GM19467 (cell line): ENCODE measurements around the gene DHH.

Experiments used
- ATAC-seq: cut with Tn5 transposase; IDR thresholded peaks from one replicate; pipeline ENCODE4 v1.9.1; 2021; ENCODE audit warnings: mild to moderate bottlenecking, moderate library complexity; ENCODE audit not compliant: unreplicated experiment

DHH gene

DNA sequence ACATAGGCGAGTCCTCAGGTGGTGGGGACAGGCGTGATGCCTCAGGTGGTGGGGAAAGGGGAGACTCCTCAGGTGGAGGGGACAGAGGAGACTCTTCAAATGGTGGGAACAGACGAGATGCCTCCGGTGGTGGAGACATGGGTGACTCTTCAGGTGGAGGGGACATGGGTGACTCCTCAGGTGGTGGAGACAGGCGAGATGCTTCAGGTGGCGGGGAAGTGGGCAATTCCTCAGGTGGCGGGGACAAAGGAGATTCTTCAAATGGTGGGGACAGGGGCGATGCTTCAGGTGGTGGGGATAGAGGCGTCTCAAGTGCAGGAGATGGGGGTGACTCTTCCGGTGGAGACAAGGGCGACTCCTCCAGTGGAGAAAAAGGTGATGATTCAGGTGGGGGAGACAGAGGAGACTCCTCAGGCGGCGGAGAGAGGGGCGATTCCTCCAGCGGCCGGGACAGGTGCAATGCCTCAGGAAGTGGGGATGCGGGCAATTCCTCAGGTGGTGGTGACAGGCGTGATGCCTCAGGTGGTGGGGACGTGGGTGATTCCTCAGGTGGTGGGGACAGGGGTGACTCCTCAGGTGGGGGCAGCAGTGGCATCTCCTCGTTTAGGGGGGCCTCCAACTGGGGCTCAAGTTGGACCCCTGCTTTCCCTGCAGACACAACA, 42.7 kb downstream of the DHH start:
- no peak for ATAC-seq

- ATAC-seq, result no peak
These were observed 43.2 kb downstream of the DHH start for GRCh38 chr12:49051373-49051764.

DNA sequence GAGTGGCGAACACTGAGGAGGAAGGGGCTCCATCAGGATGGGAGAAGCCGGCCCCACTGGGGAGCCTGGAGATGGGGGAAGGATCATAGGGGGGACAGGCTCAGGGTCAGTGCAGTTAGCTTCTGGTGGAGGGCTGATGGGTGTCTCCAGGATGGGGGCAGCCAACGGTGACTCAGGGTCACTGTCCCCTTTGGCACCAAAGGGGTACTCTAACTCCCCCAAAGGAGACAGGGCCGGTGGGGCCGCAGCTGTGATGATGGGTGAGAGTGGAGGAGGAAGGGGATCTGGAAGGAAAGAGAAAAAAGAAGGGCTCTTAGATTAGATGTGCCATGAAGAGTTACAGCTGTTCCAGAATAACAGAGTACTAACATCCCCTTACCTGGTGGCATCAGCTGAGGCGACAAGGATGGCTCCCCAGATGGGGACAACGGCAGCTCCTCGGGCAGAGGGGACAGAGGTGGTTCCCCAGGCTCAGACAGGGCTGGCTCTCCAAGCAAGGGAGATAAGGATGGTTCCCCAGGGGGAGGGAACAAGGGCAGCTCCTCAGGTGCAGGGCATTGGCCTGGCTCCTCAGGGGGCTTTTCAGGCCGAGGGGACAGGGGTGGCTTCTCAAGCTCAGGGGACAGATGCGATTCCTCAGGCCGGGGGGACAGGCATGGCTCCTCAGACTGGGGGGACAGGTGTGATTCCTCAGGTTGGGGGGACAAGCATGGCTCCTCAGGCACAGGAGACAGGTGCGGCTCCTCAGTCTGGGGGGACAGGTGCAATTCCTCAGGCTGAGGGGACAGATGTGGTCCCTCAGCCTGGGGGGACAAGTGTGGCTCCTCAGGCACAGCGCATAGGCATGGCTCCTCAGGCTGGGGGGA, 43.9 kb downstream of the DHH start:
- ATAC-seq, result no peak

GRCh38 chr12:49049566-49050224, 44.9 kb downstream of the DHH start:
- ATAC-seq, result no peak

DNA sequence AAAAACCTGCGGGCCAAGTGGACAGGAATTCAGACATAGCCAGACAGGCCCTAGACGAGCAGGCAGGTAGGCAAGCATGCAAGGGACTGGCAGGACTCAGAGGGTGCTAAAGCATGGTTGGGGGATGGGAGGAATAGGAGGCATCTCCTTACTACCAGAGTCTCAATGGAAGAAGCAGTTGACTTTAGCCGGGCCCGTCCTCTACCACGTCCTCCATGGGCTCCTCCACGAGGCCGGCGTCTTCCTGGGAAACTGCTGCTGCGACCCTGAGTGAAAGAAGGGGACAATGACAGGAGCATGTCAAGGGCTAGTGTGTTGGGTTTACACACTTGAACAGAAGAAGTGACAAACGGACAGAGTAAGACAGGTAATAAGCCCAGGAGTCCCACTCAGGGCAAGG, 45.6 kb downstream of the DHH start:
- ATAC-seq, result no peak

- no peak for ATAC-seq
These were observed 48.3 kb downstream of the DHH start for GRCh38 chr12:49046129-49046895.

DNA sequence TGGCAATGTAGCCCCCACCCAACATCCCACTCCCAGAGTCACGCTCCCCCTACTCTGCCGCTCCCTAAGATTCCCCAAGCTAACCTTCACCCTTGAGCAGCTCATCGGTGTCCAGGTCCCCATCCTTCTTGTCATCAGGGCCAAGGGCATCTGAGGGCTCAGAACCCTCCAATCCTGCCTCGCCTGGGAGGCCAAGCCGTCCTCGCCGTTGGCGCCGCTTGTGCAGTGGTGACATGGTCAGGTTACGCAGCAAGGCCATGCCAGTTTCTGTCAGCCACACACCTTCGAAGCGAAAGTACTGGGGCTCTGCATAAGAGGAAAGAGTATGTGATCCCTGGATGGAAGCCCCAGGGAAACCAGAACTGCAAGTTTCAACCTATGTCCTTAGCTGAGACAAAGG, 49.9 kb downstream of the DHH start:
- no peak for ATAC-seq

DNA sequence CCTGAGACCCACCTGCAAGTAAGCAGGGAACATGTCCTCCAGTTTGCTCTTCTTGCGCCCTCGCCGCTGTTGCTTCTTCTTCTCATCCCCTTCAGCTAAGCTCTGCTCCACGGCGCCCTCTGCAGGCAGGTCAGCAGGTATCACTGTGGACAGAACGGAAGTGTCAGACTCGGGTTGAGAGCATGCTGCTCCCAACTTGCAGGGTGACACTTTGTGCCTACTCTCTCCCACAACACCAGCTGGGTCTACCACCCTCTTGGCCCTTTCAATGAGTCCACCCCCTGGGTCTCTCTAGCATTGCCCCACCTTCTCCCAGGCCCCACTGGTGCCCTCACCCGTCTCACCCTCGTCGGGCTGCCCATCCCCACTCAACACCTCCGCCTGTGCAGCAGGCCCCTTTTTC, 50.7 kb downstream of the DHH start:
- ATAC-seq, result no peak

- ATAC-seq, result no peak
These were observed 51.4 kb downstream of the DHH start for GRCh38 chr12:49043241-49043640.

DNA sequence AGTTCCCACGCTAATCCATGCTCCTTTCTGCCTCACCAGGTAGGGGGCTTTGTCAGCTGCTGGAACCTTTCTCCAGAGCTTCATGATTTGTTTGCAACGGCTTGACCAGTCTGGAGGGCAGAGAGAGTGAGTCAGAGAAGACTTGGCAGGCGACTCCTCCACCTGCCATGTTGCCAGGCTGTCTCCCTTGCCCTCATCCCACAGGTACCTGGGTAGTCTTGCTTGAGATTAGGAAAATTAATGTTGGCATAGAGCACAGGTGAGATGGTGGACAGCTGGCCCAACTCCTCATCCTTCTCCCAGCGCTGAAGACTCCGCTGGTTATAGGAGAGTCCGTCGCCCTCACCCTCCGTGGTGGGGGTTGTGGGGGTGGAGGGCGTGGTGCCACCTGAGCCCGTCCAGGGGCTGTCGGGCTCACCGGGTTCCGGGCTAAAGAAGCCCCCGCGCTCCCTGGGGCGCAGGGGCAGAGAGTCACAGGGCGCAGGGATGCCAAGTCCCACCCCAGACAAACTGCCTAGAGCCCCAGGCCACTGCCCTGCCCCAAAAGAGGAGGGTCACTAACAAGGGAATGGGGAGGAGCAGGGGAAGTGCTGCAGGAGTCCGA, 52.6 kb downstream of the DHH start:
- ATAC-seq, result no peak

DNA sequence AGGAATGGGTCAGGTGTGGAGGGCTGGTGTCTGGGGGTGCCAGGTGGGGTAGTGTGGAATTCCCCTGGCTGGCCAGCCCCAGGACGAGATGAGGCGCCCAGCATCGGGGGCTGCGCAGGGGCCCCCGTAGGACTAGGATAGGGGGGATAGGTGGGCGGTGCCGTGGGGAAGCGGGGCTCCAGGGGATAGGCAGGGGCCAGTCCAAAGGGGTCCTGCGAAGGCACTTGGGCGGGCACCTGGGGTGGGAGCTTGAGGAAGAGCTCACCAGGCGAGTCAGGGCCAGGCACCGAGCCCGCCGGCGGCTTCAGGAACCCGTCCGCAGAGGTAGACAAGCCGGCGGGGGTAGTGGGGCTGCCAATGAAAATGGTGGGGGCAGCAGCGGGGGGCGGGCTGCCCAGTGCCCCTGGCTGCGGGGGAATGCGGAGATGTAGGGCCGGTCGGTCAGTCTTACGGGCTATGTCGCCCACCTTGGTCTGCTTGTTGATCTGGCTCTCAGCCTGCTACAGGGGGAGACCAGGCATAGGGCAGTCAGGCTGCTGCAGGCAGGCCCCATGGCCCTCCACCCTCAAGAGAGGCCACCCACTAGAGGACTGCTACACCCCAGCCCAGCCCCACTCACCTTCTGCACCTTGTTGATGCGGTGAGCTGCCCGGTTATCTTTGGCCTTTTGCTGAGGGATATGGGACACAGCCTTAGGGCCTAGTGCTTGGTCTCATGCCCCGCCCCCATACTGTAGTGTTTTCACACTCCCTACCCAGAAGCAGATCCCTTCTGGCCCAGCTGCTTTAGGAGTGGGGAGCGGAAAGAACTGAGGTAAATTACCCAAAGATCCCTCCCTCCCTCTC, 53.3 kb downstream of the DHH start:
- ATAC-seq, result no peak

GRCh38 chr12:49040364-49040855, 54.2 kb downstream of the DHH start:
- no peak for ATAC-seq

DNA sequence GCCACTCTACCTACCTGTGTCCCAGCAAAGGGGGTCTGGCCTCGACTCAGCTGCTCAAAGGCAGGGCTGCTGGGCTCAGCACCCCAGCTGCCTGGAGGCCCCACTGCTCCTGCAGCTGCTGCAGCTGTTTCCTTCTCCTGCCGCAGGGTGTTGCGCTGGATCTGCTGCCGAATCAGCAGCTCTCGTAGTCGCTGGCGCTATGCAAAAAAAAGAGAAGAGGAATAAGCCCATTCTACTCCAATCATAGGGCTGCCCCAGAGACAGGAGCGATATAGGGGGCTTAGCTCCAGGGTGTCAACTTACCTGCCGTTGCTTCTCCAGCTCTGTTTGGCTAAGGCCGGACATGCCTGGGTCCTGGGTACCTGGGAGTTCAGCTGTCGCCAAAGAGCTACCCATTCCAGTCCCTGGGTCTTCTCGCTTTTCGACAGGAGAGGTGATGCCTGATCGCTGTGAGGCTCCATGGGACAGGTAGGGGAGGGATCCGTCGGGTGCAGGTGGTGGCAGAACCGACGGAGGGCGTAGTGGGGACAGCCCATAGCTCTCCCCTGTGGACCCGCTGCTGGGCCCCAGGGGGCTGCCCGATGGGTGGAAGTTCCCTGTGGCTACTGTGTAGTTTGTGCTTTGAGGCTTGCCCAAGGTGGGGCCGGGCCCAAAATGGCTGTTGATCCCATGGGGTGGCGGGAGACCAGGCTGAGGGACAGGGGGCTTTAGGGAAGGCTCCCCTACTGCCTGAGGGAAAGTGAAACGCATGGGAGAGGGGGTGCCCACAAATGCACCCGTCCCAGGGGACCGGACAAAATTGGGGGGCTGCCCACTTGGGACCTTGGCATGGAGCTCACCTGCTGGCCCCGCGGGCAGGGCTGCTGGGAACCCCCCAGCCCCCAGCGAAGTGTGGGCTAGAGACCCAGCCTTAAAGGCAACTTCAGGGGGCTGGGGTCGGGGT, 54.9 kb downstream of the DHH start:
- no peak for ATAC-seq

DNA sequence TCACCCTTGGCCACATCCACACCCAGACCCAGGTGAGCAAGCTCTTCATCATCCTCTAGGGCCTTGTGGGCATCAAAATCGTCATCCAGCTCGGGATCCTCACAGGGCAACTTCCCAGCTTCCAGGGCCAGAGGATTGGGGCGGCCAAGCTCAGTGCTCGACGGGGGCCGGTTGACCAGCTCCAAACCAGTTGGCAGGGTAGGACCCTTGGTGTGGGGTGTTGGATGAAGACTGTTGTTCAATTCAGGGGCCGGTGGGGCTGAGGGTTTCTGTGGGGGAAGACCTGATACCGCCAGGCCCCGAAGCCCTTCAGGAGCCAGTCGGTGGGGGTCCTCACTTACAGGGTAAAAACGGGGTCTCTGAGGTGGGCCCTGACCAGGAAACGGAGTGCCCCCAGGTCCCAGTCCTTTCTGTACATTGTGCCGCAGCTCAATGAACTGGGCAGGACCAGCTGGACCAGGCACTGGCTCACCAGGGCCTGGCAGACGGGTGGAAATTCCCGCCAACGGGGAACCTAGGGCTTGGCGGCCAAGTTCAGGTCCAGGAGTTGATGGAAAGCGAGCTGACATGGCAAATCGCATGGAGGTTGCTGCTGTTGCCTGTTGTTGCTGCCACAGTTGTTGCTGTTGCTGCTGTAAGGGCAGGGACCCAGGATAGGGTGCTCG, 56.2 kb downstream of the DHH start:
- ATAC-seq, result no peak

GRCh38 chr12:49037947-49038237, 56.7 kb downstream of the DHH start:
- no peak for ATAC-seq

GRCh38 chr12:49037111-49037946, 57.3 kb downstream of the DHH start:
- no peak for ATAC-seq
